Measurements from ENCODE around the gene PDE8B.

PDE8B gene

GRCh38 chr5:77402796-77403195 is 192.3 kb downstream of the PDE8B start:
- H3K4me3 ChIP-seq (ENCODE audit: low read depth, low read length): no peak overlapping the region
- TF ChIP-seq CTCF (IDR thresholded peaks at IDR 0.05; ENCODE audit: low read depth, low read length): no peak

GRCh38 chr5:77407152-77407551 is 196.7 kb downstream of the PDE8B start:
- H3K4me3 ChIP-seq (ENCODE audit: low read depth, low read length): no peak overlapping the region
- TF ChIP-seq CTCF (IDR thresholded peaks at IDR 0.05; ENCODE audit: low read depth, low read length): no peak

GRCh38 chr5:77409870-77410621 is 199.6 kb downstream of the PDE8B start:
- H3K4me3 ChIP-seq (ENCODE audit: low read depth, low read length): no peak overlapping the region
- TF ChIP-seq CTCF (IDR thresholded peaks at IDR 0.05; ENCODE audit: low read depth, low read length): no peak

GRCh38 chr5:77413049-77413448 is 202.6 kb downstream of the PDE8B start:
- TF ChIP-seq CTCF (IDR thresholded peaks at IDR 0.05; ENCODE audit: low read depth, low read length): no peak
- H3K4me3 ChIP-seq (ENCODE audit: low read depth, low read length): no peak overlapping the region

GRCh38 chr5:77418162-77418561 is 207.7 kb downstream of the PDE8B start:
- no peak overlapping the region for H3K4me3 ChIP-seq (ENCODE audit: low read depth, low read length)
- TF ChIP-seq CTCF (IDR thresholded peaks at IDR 0.05; ENCODE audit: low read depth, low read length): no peak

GRCh38 chr5:77418601-77419581 is 208.4 kb downstream of the PDE8B start:
- TF ChIP-seq CTCF (IDR thresholded peaks at IDR 0.05; ENCODE audit: low read depth, low read length): no peak
- no peak overlapping the region for H3K4me3 ChIP-seq (ENCODE audit: low read depth, low read length)
